NCI-H1092 (cell line): ENCODE data around the gene PHKG2.

ENCODE experiments used
- DNase-seq: peaks from one replicate; lab custom pipeline; 2025; lab: John Stamatoyannopoulos, UW

PHKG2 gene

DNA sequence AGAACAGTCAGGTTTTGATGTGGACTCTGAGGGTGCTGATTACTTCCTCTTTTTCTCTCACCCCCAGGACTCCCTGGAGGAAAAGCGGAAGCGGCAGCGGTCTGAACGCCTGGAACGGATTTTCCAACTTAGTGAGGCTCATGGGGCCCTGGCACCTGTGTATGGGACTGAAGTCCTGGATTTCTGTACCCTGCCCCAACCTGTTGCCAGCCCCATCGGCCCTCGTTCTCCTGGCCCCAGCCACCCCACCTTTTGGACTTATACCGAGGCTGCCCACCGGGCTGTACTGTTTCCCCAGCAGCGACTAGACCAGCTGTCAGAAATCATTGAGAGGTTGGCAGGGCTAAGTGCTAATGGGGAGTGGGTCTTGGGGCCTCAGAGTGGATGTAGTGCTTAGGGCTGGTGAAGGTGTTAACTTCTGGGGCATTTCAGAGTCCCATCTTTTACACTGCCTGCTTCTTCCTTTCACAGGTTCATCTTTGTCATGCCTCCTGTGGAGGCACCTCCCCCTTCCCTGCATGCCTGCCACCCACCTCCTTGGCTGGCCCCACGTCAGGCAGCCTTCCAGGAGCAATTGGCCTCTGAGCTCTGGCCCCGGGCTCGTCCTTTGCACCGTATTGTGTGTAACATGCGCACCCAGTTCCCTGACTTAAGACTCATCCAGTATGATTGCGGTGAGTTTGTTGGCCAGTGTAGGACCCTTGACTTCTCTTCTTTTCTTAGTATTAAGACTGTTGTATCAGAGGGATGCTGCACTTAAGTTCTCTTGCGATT lies 19.1 kb upstream of the PHKG2 start:
- DNase-seq: no peak

DNA sequence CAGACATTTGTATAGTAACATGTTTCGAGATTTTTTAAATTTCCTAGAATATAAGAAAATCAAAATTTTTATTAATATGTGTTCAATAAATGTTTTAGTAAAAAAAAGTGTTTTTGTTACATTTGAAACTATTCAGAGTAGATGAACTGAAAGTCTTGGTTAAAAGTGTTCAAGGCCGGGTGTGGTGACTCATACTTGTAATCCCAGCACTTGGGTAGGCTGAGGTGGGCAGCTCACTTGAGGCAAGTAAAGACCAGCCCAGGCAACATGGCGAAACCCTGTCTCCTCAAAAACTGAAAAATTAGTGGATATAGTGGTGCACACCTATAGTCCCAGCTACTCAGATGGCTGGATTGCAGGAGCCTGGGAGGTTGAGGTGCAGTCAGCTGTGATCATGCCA lies 16.8 kb upstream of the PHKG2 start:
- DNase-seq: no peak

DNA sequence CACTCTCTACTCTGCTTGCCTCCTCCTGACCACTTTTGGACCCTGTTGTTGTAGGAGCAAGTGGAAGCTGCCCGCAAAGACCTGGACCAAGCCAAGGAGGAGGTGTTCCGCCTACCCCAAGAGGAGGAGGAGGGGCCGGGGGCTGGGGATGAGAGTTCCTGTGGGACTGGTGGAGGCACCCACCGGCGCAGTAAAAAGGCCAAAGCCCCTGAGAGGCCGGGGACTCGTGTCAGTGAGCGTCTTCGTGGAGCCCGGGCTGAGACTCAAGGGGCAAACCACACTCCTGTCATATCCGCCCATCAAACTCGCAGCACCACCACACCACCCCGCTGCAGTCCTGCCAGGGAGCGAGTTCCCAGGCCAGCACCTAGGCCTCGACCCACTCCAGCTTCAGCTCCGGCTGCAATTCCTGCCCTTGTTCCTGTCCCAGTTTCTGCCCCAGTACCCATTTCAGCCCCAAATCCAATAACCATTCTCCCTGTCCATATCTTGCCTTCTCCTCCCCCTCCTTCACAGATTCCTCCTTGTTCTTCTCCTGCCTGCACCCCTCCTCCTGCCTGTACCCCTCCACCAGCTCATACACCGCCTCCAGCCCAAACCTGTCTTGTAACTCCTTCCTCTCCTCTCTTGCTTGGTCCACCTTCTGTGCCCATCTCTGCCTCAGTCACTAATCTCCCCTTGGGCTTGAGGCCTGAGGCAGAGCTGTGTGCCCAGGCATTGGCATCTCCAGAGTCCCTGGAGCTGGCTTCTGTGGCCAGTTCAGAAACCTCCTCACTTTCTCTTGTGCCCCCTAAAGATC lies 11.0 kb upstream of the PHKG2 start:
- DNase-seq: no peak

DNA sequence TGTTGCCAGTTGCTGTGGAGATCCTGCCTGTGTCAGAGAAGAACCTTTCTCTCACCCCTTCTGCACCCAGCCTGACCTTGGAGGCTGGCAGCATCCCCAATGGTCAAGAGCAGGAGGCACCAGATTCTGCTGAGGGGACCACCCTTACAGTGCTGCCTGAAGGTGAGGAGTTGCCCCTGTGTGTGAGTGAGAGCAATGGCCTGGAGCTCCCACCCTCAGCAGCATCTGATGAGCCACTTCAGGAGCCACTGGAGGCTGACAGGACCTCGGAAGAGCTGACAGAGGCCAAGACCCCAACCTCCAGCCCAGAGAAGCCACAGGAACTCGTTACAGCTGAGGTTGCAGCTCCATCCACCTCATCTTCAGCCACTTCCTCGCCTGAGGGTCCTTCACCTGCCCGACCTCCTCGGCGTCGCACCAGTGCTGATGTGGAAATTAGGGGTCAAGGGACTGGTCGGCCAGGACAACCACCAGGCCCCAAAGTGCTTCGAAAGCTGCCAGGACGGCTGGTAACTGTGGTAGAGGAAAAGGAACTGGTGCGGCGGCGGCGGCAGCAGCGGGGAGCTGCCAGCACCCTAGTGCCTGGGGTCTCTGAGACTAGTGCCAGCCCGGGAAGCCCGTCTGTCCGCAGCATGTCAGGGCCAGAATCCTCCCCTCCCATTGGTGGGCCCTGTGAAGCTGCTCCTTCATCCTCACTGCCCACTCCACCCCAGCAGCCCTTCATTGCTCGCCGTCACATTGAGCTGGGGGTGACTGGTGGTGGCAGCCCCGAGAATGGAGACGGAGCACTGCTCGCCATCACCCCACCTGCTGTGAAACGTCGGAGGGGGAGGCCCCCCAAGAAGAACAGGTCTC lies 10.2 kb upstream of the PHKG2 start:
- DNase-seq: no peak

DNA sequence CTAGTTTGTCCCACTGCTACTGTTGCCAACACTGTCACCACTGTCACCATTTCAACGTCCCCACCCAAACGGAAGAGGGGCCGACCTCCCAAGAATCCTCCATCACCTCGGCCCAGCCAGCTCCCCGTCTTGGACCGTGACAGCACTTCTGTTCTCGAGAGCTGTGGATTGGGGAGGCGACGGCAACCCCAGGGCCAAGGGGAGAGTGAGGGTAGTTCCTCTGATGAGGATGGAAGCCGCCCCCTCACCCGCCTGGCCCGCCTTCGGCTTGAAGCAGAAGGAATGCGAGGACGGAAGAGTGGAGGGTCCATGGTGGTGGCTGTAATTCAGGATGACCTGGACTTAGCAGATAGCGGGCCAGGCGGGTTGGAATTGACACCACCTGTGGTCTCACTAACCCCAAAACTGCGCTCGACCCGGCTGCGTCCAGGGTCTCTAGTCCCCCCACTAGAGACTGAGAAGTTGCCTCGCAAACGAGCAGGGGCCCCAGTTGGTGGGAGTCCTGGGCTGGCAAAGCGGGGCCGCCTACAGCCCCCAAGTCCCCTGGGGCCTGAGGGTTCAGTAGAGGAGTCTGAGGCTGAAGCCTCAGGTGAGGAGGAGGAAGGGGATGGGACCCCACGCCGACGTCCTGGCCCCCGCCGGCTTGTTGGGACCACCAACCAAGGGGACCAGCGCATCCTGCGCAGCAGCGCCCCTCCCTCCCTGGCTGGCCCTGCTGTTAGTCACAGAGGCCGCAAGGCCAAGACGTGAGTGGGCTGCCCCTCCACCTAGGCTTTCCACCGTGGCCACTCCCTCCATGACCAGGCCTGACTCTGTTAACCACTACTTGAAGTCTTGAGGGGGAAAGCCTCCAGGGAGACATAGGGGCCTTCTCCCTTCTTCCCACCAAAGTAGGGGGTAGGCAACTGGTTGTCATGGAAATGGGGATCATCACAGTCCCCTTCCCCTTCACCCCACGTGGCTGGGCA lies 9.0 kb upstream of the PHKG2 start:
- no peak for DNase-seq

DNA sequence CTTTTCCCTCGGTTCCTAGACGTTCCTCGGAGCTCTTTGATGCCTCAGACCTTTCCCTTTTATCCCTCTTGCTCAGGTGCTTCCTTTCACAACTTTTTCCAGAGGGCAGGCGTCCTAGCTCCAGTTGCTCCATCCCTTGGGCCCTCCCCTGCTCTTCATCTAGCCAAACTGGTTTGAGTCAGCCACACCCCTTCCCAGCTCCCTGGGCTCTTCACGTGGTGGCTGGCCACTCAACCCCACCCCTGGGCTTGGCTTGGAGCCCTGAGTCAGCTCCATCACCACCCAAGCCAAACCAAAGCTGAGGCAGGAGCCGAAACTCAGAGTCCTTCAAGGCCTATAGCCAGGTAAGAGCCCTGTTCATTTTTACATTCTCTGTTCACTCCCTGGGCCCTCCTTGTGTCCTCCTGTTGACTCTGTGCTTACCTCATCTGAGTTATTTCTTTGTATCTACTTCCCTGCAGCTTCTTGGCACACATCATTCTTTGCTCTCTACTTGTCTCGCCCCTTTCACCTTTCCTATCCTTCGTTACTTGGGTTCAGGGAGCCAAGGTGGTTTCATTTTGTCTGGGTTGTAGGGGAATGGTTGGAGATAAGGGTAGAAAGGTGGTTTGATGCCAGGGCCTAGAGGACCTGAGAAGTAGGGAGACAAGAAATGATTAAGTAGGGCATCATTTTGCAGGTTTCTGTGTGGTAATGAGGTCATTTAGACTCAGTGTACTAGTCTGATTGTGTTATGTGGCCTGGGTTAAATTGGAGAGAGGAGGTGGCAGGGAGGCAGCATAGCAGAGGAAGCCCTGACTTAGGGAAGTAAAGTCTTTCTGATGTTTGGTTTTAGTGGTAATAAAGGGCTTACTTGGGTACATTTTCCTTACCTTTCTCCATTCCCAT lies 7.6 kb upstream of the PHKG2 start:
- DNase-seq: no peak

DNA sequence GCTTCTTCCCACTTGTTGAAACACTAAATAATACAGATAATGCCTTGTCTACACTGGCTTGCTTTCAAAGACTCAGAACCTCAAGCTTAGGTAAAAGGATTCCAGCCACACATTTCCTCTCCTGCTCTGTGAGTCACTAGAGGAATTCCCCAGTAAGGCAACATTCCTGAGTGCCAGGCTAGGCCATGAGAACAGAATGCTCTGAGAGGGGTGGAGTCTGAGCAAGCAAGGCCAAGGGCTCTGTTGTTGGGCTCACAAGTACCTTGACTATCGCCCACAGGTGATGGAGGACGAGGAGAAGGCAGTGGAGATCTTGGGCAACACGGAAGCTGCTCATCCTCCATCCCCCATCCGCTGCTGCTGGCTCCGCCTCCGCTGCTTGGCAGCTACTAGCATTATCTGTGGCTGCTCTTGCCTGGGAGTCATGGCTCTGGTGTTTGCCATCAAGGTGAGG lies 6.7 kb upstream of the PHKG2 start:
- DNase-seq: no peak

DNA sequence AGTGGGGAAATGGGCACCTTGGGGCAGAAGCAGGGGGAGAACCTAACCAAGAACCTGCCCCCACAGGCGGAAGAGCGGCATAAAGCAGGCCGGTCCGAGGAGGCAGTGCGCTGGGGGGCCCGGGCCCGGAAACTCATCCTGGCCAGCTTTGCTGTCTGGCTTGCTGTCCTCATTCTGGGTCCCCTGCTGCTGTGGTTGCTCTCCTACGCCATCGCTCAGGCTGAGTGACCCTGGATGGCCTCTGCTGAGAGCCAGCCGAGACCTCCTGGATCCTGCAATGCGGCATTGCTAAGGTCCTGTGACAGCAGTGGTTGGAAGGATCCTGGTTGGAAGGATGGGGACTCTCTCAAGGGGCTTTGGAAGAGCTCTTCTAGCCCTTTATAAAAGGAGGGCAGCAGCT lies 4.5 kb upstream of the PHKG2 start:
- no peak for DNase-seq

DNA sequence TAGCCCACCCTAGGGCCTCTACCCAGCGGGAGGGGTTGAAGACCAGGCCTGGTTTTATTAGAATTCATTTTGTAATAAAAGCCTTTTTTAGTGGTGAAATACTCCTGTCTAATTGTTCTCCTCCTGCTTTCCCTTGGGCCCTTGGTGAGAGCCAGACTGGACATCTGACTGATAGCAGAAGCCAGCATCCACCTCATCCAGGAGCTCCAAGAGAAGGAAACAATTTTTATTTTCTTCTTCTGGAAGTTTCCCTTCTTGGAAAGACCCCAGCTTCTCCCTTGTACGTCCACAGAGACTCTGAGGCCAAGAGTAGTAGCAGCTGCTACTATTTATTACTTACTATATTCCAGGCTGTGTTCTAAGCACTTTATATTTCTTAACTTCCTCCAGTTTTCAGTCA lies 4.0 kb upstream of the PHKG2 start:
- DNase-seq: no peak

DNA sequence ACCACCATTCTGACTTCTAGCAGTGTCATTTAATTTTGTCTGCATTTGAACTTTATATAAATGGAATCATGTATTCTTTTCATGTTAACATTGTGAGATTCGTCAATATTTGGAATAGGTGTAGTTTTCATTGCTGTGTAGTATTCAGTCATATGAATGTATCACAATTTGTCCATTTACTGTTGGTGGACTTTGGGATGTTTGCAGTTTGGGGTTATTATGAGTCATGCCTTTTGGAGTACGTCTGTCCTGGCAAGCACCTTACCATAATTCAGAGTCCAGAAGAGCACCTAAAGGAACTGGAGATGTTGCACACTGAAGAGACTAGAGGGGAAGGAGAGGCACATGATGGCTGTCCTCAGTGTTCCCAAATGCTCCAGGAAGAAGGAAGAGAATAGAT lies 3.1 kb upstream of the PHKG2 start:
- DNase-seq: no peak

DNA sequence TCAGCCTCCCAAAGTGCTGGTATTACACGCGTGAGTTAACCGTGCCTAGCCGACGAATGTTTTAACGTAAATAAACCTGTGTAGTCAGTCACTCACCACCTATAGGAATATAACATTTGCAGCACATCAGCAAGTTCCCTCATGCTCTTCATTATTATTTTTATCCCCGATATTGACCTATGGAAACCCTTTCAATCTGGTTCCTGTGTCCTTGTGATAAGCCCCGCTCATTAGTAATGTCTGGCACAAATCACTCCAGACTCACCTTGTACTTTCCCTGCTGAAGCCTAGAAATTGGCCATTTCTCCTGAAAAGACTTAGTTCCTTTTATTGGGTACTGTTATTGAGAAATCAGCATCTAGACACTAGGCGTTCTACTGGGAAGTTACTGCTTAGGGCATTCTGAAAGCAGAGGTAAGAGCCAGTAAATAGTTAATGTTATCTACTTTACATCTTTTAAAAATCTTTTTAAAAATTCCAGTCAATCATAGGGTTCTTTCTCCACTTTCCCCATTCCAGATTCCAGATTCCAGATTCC lies 1.5 kb upstream of the PHKG2 start:
- no peak for DNase-seq

DNA sequence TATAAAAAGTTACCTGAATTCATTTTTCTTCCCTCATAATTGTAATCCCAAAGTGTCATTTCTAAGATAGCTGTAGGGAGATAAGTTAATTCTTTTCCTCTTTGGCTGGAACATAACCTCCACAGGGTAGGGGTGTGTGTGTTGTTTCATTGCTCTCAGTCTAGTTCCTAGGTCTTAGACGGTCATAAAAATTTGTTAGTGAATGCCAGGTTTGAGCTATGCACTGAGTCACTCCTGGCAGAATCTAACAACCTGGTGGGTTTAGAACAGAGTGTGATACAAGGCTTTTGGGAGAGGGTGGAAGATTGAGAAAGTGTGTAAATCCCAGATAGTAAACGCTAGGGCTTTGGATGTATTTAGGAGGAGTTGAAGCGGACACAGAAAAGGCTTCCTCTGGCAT lies 894 bp upstream of the PHKG2 start:
- DNase-seq: no peak

DNA sequence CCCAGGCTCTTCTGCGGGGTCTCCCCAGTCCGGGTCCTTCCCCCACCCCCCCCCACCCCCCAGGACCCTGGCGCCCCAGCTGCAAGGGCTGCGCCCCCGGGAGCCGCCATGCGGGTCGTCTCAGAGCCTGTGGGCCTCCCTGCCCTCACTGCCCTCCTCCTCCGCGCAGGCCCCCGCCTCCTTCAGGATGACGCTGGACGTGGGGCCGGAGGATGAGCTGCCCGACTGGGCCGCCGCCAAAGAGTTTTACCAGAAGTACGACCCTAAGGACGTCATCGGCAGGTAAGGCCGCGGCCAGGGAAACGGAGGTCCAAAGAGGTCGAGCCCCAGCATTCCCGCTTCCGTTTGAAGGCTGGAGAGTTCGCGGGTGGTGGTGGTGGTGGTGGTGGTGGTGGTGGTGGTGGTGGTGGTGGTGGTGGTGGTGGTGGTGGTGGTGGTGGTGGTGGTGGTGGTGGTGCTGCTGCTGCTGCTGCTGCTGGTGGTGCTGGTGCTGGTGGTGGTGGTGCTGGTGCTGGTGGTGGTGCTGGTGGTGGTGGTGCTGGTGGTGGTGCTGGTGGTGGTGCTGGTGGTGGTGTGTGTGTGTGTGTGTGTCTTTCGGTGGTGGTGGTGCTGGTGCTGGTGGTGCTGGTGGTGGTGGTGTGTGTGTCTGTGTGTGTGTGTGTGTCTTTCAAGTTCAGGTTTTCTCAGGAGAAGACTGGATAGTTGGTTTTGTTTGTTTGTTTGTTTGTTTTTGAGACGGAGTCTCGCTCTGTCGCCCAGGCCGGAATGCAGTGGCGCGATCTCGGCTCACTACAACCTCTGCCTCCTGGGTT lies 615 bp downstream of the PHKG2 start:
- DNase-seq: no peak

DNA sequence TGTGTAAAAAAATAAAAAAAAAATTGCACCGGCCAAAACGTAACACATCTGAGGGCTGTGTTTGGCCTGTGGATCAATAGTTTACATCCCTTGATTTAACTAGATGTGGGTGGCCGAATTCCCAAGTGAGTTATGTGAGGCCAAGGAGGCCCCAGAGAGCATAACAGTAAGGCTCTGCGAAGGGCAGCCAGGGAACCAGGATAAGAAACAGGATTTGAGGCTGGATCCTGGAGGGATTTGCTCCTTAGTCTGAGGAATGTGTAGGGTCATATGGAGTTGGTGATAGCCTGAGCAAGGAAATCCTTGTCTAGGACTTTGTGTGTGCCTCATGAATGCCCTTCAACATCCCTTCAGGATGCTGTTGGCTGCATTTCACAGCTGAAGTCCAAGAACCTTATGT lies 2.0 kb downstream of the PHKG2 start:
- no peak for DNase-seq

DNA sequence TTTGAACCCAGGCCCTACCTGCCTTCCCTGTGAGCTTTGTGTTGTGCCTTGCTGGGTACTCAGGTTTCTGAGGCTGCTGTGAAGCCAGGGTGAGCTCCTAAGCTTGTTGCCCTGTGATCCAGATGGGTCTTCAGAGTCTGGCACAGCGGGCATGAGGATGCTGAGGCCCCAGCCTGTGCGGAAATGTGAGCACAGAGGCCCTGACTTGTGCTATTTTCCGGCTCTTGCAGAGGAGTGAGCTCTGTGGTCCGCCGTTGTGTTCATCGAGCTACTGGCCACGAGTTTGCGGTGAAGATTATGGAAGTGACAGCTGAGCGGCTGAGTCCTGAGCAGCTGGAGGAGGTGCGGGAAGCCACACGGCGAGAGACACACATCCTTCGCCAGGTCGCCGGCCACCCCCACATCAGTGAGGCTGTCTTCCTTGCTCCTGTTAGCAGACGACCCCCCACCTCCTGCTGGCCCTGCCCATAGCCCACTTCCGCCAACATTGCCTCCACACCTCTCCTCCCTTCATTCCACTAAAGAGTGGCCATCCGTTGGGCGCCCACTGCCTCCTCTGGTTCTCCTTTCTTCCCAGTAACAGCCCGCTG lies 2.7 kb downstream of the PHKG2 start:
- DNase-seq: no peak

DNA sequence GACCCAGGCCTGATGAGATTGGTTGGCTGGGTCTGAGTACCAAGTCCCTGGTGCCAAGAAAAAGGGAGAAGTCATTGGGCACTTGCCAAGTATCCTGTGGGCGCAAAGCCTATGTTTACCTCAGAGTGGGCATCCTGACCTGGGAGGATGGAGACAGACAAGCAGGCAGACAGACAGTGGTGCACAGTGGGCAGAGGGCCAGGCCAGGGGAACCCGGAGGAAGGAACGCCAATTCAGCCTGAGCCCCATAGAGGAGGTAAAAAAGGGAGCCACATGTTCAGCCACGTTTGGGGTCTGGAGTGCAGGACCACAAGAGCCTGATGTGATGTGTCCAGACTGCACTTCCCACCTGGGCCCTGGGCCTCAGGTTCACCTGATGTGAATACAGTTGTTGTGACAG lies 5.4 kb downstream of the PHKG2 start:
- no peak for DNase-seq

DNA sequence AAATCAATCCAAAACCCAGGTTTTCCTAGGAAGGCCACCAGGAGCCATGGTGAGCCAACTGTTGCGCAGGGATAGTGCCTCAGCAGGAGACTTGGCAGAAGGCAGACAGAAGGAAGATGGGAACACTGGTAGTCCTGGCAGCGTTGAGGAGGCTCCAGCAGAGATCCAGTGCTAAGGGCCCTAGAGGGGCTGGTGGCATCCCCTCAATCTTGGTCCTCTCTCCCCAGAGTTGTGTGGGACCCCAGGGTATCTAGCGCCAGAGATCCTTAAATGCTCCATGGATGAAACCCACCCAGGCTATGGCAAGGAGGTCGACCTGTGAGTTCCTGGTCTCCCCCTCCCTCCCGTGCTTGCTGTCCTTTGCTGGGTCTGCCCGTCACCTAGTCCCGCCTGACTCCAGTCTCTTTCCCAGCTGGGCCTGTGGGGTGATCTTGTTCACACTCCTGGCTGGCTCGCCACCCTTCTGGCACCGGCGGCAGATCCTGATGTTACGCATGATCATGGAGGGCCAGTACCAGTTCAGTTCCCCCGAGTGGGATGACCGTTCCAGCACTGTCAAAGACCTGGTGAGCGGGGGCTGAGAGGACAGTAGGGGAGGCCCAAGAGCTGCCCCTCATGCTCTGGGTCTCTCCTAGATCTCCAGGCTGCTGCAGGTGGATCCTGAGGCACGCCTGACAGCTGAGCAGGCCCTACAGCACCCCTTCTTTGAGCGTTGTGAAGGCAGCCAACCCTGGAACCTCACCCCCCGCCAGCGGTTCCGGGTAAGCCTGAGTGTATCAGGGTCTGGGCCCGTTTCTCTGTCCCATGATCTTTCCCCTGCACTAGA lies 7.9 kb downstream of the PHKG2 start:
- no peak for DNase-seq

DNA sequence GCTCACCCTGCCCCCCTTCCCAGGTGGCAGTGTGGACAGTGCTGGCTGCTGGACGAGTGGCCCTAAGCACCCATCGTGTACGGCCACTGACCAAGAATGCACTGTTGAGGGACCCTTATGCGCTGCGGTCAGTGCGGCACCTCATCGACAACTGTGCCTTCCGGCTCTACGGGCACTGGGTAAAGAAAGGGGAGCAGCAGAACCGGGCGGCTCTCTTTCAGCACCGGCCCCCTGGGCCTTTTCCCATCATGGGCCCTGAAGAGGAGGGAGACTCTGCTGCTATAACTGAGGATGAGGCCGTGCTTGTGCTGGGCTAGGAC lies 8.5 kb downstream of the PHKG2 start:
- DNase-seq: no peak
